Measurements from ENCODE around the gene SNX8. TPM values are rescaled to one million over a fixed set of nuclear protein-coding genes. Genes with fewer than 3 reads are reported as not detected.
A peak's percentile ranks its signal among the peaks of the same experiment; 100 is the strongest.

Gene SNX8
- total and polyA plus RNA-seq, 2 of the 13 experiments (the other 11 are each of a cell fraction or from before 2014, with no cell fraction given) = 20.6 to 45.2 TPM

DNA sequence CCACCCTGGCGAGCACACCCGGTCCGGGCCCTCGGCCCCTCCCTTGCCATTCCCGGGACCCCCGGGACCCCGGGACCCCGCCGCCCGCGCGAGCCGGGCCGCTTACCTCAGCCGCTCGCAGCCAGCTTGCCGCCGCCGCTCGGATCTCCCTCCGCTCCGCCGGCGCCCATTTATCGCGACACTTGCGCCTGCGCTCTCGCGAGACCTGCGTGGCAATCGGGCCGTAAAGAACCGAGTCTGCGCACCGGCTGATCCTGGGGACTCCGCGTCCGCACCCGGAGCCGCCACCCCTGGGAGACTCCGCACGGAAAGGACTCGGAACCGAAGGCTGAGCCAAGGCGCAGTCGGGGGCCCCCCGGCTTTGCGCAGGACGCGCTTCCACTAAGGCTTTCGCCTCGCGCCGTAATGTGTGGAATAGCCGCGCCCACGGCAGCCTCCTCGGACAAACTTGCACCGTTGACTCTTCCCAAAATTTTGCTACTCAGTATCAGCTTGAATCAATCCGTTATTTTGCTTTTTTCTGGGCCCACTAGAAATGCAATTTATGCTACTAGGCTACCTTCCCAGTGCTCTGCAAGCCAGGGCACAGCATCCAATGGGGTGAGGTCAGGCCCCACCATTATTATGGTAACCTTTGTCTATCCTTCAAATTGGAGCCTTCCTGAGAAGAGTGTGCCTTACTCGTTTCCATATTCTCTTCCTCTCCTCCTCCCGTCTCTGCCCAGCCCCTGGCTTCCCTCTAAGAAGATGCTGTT, 81.3 kb downstream of the SNX8 start, which contains the start of gene MAD1L1 (continued):
- no peak for TF ChIP-seq ZNF607 (CRISPR knock-in tag; IDR thresholded peaks at IDR 0.05; ENCODE audit: borderline replicate concordance)
- TF ChIP-seq FOXA1 (IDR thresholded peaks at IDR 0.05) = no peak
- TF ChIP-seq FOXA1 (CRISPR knock-in tag; IDR thresholded peaks at IDR 0.05) = peak; percentile 43; the same call in 1 of the 2 replicates
- TF ChIP-seq CHCHD3 (CRISPR knock-in tag; IDR thresholded peaks at IDR 0.05) = no peak
- TF ChIP-seq, protein P1, sequence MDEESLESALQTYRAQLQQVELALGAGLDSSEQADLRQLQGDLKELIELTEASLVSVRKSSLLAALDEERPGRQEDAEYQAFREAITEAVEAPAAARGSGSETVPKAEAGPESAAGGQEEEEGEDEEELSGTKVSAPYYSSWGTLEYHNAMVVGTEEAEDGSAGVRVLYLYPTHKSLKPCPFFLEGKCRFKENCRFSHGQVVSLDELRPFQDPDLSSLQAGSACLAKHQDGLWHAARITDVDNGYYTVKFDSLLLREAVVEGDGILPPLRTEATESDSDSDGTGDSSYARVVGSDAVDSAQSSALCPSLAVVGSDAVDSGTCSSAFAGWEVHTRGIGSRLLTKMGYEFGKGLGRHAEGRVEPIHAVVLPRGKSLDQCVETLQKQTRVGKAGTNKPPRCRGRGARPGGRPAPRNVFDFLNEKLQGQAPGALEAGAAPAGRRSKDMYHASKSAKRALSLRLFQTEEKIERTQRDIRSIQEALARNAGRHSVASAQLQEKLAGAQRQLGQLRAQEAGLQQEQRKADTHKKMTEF (CRISPR knock-in tag; IDR thresholded peaks at IDR 0.05) = peak; percentile 57
- TF ChIP-seq PRDM10 (CRISPR knock-in tag; IDR thresholded peaks at IDR 0.05; ENCODE audit: low read depth) = no peak
- peak; percentile 19; the same call in 1 of the 2 replicates for TF ChIP-seq ZBTB38 (CRISPR knock-in tag; IDR thresholded peaks at IDR 0.05)
- peak; percentile 77 for TF ChIP-seq YEATS4 (CRISPR knock-in tag; IDR thresholded peaks at IDR 0.05; ENCODE audit: borderline replicate concordance)
- TF ChIP-seq BORCS8-MEF2B (CRISPR knock-in tag; IDR thresholded peaks at IDR 0.05) = peak; percentile 36; the same call in 1 of the 2 replicates
- no peak for TF ChIP-seq NFRKB (IDR thresholded peaks at IDR 0.05)
- TF ChIP-seq, protein P2, sequence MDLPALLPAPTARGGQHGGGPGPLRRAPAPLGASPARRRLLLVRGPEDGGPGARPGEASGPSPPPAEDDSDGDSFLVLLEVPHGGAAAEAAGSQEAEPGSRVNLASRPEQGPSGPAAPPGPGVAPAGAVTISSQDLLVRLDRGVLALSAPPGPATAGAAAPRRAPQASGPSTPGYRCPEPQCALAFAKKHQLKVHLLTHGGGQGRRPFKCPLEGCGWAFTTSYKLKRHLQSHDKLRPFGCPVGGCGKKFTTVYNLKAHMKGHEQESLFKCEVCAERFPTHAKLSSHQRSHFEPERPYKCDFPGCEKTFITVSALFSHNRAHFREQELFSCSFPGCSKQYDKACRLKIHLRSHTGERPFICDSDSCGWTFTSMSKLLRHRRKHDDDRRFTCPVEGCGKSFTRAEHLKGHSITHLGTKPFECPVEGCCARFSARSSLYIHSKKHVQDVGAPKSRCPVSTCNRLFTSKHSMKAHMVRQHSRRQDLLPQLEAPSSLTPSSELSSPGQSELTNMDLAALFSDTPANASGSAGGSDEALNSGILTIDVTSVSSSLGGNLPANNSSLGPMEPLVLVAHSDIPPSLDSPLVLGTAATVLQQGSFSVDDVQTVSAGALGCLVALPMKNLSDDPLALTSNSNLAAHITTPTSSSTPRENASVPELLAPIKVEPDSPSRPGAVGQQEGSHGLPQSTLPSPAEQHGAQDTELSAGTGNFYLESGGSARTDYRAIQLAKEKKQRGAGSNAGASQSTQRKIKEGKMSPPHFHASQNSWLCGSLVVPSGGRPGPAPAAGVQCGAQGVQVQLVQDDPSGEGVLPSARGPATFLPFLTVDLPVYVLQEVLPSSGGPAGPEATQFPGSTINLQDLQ (CRISPR knock-in tag; IDR thresholded peaks at IDR 0.05) = no peak
- no peak for TF ChIP-seq ATAD3A (CRISPR knock-in tag; IDR thresholded peaks at IDR 0.05)
- no peak for TF ChIP-seq ZFP36L2 (CRISPR knock-in tag; IDR thresholded peaks at IDR 0.05)
- TF ChIP-seq ZNF781 (CRISPR knock-in tag; IDR thresholded peaks at IDR 0.05; ENCODE audit: borderline replicate concordance, not compliant biosample characterization) = no peak
- TF ChIP-seq BRF2 (CRISPR knock-in tag; IDR thresholded peaks at IDR 0.05) = no peak
- TF ChIP-seq, protein P3, sequence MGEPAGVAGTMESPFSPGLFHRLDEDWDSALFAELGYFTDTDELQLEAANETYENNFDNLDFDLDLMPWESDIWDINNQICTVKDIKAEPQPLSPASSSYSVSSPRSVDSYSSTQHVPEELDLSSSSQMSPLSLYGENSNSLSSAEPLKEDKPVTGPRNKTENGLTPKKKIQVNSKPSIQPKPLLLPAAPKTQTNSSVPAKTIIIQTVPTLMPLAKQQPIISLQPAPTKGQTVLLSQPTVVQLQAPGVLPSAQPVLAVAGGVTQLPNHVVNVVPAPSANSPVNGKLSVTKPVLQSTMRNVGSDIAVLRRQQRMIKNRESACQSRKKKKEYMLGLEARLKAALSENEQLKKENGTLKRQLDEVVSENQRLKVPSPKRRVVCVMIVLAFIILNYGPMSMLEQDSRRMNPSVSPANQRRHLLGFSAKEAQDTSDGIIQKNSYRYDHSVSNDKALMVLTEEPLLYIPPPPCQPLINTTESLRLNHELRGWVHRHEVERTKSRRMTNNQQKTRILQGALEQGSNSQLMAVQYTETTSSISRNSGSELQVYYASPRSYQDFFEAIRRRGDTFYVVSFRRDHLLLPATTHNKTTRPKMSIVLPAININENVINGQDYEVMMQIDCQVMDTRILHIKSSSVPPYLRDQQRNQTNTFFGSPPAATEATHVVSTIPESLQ (CRISPR knock-in tag; conservative IDR thresholded peaks at IDR 0.05) = no peak
- TF ChIP-seq SRSF9 (IDR thresholded peaks at IDR 0.05; ENCODE audit: borderline replicate concordance, insufficient read depth, low read depth, low read length, poor library complexity, severe bottlenecking) = no peak
- TF ChIP-seq MEIS2 (CRISPR knock-in tag; IDR thresholded peaks at IDR 0.05) = peak; percentile 56

Measured in HepG2 (cell line).